Thymus (tissue), 11 donors: ENCODE measurements around the gene PLEKHG4. TPM values are rescaled to one million over a fixed set of nuclear protein-coding genes. Genes with fewer than 3 reads are reported as not detected.

ENCODE experiments used
- DNase-seq, 9 donors: peaks; one replicate each; pipeline ENCODE4 v3.0.0-alpha.2; 2013; ENCODE audit warnings: low spot score in 9 of 9, low read depth in 6 of 9, missing footprints in 1 of 9
- H3K27ac ChIP-seq, 2 donors: one replicate each; pipeline ENCODE4 v1.5.1; 2013; ENCODE audit warnings: control low read depth in 1 of 2, low read depth in 1 of 2, low read length in 1 of 2, mild to moderate bottlenecking in 1 of 2, moderate library complexity in 1 of 2
- H3K27me3 ChIP-seq, 2 donors: one replicate each; pipeline ENCODE4 v1.5.1; 2013; ENCODE audit warnings: low read length in 1 of 2; ENCODE audit not compliant: control insufficient read depth in 2 of 2, insufficient read depth in 1 of 2
- H3K36me3 ChIP-seq, 2 donors: one replicate each; pipeline ENCODE4 v1.5.1; 2013; ENCODE audit warnings: low read length in 1 of 2, mild to moderate bottlenecking in 1 of 2, moderate library complexity in 1 of 2; ENCODE audit not compliant: control insufficient read depth in 2 of 2, insufficient read depth in 2 of 2
- H3K4me1 ChIP-seq, 2 donors: one replicate each; pipeline ENCODE4 v1.5.1; 2013; ENCODE audit warnings: low read length in 2 of 2; ENCODE audit not compliant: control insufficient read depth in 2 of 2, insufficient read depth in 2 of 2
- H3K4me3 ChIP-seq, 2 donors: one replicate each; pipeline ENCODE4 v1.5.1; 2013; ENCODE audit warnings: low read length in 2 of 2, control low read depth in 1 of 2, mild to moderate bottlenecking in 1 of 2
- H3K9me3 ChIP-seq, 2 donors: one replicate each; pipeline ENCODE4 v1.5.1; 2013; ENCODE audit warnings: low read length in 1 of 2, mild to moderate bottlenecking in 1 of 2; ENCODE audit not compliant: control insufficient read depth in 2 of 2, insufficient read depth in 1 of 2
- WGBS: extraction: QIAGEN DNeasy Blood & Tissue Kit; methylation state at CpG from one replicate; pipeline ENCODE4 v1.1.7; 2013; 5-methylcytosine and 5-hydroxymethylcytosine counted together
- polyA plus RNA-seq: library from polyadenylated mRNA; stranded (reverse); fragments of 200-250 nt; gene quantifications from one replicate; pipeline ENCODE4 v1.2.3, GENCODE V29; 2013
- total RNA-seq: library from RNA; stranded (reverse); fragments of 120-200 nt; gene quantifications from one replicate; pipeline ENCODE4 v1.2.4, GENCODE V29; 2013
- donor health status: healthy.

The PLEKHG4 gene
- total and polyA plus RNA-seq, 2 donors, result 12.6 to 16.8 TPM

DNA sequence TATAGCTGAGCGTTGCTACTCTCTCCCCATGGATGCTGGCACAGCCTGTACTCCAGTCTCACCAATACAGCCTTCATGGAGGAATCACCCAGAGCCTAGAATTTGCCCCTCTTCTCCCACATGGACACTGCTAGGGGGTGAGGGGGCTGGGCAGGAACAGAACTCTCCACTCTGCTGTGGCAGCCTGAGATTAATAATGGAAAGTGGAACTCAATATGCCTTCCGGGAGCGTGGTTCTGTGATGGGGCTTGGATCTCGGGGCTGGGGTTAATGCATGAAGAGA is 29.3 kb upstream of the PLEKHG4 start:
- WGBS, result 90% methylated on average over 4 of the region's 4 CpGs
- no peak overlapping the region for H3K27ac ChIP-seq
- DNase-seq, result no peak

GRCh38 chr16:67252609-67253497 is 26.5 kb upstream of the PLEKHG4 start:
- Histone ChIP-seq H3K4me1 (peaks cover 15% of the 10 kb centered on the region in 2 donors), H3K27ac (no peak overlapping the region), H3K36me3 (no peaks in the 10 kb centered on the region), H3K9me3 (peaks cover 0 to 6% of the 10 kb centered on the region in 2 donors), H3K27me3 (peaks cover 18 to 48% of the 10 kb centered on the region in 2 donors), H3K4me3 (no peak overlapping the region)
- WGBS, result 93% methylated on average over 4 of the region's 4 CpGs
- no peak for DNase-seq

More for the DNA sequence above, 29.3 kb upstream of the PLEKHG4 start:
- Histone ChIP-seq H3K27me3 (peaks cover 18 to 73% of the 10 kb centered on the region in 2 donors), H3K4me1 (peaks cover 16 to 43% of the 10 kb centered on the region in 2 donors), H3K36me3 (no peaks in the 10 kb centered on the region), H3K9me3 (peaks cover 0 to 12% of the 10 kb centered on the region in 2 donors), H3K4me3 (no peak overlapping the region)

GRCh38 chr16:67254801-67255552 is 24.4 kb upstream of the PLEKHG4 start:
- WGBS, result 96% methylated on average over 18 of the region's 18 CpGs
- Histone ChIP-seq H3K27ac (no peak overlapping the region), H3K27me3 (peaks cover 5 to 26% of the 10 kb centered on the region in 2 donors), H3K4me3 (no peak overlapping the region), H3K9me3 (no peaks in the 10 kb centered on the region), H3K36me3 (no peaks in the 10 kb centered on the region), H3K4me1 (no peaks in the 10 kb centered on the region)
- no peak for DNase-seq

DNA sequence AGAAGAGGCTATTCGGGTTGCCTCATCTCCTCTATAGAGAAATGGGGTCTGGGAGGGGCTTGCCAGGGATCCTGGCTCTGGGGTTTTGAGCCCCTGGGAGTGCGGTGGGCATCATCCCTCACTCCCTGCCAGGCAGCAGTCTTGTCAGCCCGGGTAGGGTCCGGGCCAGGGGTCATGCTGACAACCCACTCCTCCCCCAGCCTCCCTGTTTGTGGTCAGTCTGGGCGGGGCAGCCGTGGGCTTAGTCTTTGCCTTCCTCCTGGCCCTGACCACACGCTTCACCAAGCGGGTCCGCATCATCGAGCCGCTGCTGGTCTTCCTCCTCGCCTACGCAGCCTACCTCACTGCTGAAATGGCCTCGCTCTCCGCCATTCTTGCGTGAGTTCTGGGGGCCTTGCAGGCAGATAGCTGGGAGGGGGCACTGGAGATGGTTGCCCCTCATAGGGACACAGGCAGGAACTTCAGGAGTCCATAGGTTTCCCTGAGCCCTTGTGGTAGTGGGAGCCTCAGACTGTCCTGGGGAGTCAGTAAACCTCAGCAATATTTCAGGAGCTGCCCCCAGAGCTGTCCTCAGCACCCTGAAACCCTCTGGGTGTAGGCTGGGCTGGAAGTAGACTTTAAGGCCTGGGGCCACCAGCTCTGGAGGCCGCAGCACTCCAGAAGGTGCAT is 23.6 kb upstream of the PLEKHG4 start:
- Histone ChIP-seq H3K4me1 (no peaks in the 10 kb centered on the region), H3K27me3 (peaks cover 3 to 19% of the 10 kb centered on the region in 2 donors), H3K27ac (no peak overlapping the region), H3K9me3 (no peaks in the 10 kb centered on the region), H3K36me3 (no peaks in the 10 kb centered on the region), H3K4me3 (no peak overlapping the region)
- no peak for DNase-seq
- 94% methylated on average over 17 of the region's 17 CpGs for WGBS

DNA sequence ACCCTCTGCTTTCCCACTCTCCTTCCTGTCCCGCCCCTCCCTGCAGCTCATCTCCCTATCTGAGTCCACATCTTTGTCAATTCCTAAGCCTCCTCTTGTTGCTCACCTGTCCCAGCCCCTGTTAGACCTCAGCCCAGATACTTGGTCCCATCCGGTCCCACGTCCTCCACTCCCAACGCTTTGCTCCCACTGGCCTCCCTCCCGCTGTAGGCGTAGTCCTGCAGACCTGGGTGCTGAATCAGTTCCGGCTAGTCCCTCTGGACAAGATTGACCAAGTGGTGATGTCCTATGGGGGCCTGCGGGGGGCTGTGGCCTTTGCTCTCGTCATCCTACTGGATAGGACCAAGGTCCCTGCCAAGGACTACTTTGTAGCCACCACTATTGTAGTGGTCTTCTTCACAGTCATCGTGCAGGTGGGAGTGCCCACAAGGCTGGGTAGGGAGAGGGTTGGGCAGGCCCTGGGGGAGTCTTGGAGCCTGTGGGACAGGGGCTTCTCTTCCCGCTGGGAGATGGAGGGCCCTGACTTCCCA is 22.6 kb upstream of the PLEKHG4 start:
- H3K4me1 ChIP-seq, result no peaks in the 10 kb centered on the region
- H3K36me3 ChIP-seq, result no peaks in the 10 kb centered on the region
- H3K27ac ChIP-seq, result no peak overlapping the region
- H3K4me3 ChIP-seq, result no peak overlapping the region
- H3K27me3 ChIP-seq, result peaks cover 0 to 11% of the 10 kb centered on the region in 2 donors
- 94% methylated on average over 11 of the region's 11 CpGs for WGBS
- DNase-seq, result no peak
- no peaks in the 10 kb centered on the region for H3K9me3 ChIP-seq

- WGBS, result 87% methylated on average over 4 of the region's 4 CpGs
- Histone ChIP-seq H3K27ac (no peak overlapping the region), H3K4me1 (no peaks in the 10 kb centered on the region), H3K4me3 (no peak overlapping the region), H3K9me3 (no peaks in the 10 kb centered on the region), H3K36me3 (no peaks in the 10 kb centered on the region), H3K27me3 (peaks cover 0 to 8% of the 10 kb centered on the region in 2 donors)
- no peak for DNase-seq
Observed at GRCh38 chr16:67257486-67258160, 21.7 kb upstream of the PLEKHG4 start.

DNA sequence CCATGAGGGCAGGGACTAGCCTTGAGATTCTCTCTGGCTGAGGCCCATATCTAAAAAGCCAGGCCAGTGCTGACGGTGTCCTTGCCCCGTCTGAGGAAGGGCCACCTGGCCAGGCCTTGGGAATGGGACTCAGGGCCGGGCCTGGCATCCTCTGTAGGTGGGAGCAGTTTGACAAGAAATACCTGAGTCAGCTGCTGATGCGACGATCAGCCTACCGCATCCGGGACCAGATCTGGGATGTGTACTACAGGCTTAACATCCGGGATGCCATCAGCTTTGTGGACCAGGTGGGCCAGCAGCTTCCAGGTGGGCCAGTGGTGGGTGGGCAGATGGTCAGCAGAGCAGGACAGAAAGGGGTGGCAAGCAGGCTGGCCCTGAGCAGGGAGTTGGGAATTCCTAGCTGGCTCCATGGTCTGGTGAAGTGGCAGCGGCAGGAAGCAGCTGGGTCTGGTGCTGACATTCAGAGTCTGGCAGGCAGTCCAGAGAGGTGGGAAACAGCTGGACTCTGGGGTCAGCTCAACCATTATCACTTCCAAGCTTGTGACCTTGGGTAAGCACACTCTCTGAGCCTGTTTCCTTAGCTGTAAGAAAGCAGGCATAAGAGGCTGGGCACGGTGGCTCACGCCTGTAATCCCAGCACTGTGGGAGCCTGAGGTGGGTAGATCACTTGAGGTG is 21.0 kb upstream of the PLEKHG4 start:
- H3K27ac ChIP-seq, result no peak overlapping the region
- no peak overlapping the region for H3K4me3 ChIP-seq
- H3K36me3 ChIP-seq, result no peaks in the 10 kb centered on the region
- no peaks in the 10 kb centered on the region for H3K9me3 ChIP-seq
- 95% methylated on average over 11 of the region's 11 CpGs for WGBS
- H3K4me1 ChIP-seq, result no peaks in the 10 kb centered on the region
- no peak for DNase-seq
- H3K27me3 ChIP-seq, result peaks cover 0 to 5% of the 10 kb centered on the region in 2 donors

GRCh38 chr16:67259705-67260104 is 19.6 kb upstream of the PLEKHG4 start:
- no peaks in the 10 kb centered on the region for H3K4me1 ChIP-seq
- H3K27ac ChIP-seq, result no peak overlapping the region
- no peaks in the 10 kb centered on the region for H3K36me3 ChIP-seq
- 97% methylated on average over 12 of the region's 12 CpGs for WGBS
- H3K9me3 ChIP-seq, result no peaks in the 10 kb centered on the region
- H3K4me3 ChIP-seq, result no peak overlapping the region
- peaks cover 0 to 5% of the 10 kb centered on the region in 2 donors for H3K27me3 ChIP-seq
- no peak for DNase-seq
